GM18502 (cell line): ENCODE measurements around the gene ADGRF1.

Experiments used
- ATAC-seq: cut with Tn5 transposase; IDR thresholded peaks from one replicate; pipeline ENCODE4 v1.9.1; 2021; ENCODE audit warnings: mild to moderate bottlenecking; ENCODE audit not compliant: unreplicated experiment, poor library complexity

ADGRF1 gene

DNA sequence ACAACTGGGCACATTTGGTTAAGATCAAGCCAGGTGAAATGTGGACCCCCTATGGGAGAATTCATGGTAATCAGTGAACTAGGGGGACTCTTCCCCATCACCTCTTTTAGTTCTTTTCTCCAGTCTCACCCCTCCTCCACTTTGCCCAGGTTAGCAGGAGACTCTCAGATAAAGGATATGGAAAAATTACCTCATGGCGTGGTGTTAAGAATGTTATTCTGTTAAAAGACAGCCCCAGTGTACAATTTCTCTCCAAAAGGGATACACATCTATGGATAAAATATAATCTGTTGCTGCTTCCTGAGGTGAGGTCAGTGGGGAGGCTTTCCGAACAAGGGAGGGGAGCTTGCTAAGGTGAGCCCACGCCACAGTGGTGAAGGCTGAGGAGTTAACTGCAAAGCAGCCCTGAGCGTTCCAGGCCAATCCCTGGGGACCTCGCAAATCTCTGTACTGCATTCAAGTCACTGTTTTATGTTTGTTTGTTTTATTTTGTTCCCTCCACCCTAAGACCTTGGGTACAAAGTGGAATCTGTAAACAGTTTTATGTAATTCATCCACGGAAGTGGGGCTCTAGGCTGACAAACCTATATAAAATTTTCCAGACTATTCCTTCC is 52.0 kb downstream of the ADGRF1 start:
- ATAC-seq, result no peak

DNA sequence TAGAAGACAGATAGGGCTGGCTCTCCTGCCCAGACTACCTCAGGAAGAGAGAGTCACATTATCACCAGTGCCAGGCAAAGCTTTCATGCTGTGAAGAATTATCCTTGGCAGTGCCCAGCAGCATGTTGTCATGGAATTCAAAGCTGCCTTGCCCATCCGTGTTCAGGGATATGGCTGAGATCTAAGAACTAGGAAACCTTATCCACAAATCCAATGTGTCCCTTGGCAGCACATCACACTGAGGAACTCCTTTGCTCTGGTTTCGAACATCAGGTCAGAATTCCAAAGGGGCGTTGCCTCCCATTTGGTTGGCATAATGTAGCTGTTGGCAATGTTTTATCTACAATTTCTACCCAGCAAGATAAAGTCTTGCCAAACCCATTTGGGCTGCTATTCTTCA is 52.7 kb downstream of the ADGRF1 start:
- ATAC-seq, result no peak

- no peak for ATAC-seq
These were observed 56.2 kb downstream of the ADGRF1 start for GRCh38 chr6:46985943-46986342.

DNA sequence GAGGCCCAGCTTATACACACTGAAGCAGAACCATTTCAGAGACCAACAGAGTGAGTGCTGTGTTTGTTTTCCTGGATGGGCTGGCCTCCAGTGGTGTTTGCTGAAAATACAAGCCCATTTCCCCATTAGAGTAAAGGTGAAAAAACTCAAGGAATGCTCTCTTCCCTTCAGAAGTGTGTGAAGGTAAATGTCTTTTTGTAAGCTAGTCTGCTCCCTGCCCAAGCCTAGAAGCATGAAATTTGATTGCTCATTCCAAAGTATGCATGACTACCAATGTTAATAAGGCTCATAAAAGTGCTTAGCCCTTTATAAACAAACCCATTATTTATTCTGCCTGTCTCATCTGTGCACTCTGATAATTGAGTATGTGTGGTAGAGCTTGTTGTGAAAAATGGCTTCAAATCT is 59.1 kb downstream of the ADGRF1 start:
- ATAC-seq, result no peak

DNA sequence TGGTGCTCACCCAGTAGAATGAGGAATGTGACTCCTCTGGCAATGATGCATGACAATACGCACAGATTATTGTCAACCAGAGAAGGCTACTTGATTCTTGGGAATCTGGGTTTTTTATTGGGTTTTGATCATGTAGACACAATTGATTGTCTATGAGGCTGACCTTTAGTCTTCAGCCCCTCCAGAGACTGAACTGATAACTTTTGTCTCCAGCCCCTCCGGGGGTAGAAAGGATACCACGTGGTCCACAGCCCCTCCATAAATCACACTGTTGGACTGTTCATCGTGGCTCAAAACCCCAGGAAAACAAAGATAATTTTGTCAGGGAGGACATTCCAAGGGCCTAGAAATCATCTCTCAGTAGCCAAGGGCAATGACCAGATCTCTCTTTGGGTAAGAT is 62.9 kb downstream of the ADGRF1 start:
- ATAC-seq, result no peak

- ATAC-seq, result no peak
These were observed 67.3 kb downstream of the ADGRF1 start for GRCh38 chr6:46974786-46975185.

GRCh38 chr6:46973029-46973428 is 69.1 kb downstream of the ADGRF1 start:
- no peak for ATAC-seq

DNA sequence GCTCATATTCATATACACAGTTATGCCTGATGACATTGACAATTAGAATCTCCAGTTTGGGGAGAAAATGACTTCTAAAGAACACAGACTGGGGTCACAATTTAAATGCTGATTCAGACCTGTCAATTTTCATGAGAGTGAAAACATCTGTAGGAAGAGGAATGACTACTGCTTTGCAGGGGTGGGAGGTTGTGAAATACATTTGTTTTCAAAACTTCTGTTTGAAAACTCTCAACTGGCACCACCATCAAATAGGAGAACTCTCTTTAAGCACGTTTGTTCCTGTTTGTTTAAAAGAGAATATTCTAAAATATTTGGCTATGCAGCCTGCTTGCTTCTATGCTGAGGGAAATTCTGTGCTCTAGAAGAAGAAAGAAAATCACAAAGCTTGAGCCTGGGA is 69.6 kb downstream of the ADGRF1 start:
- no peak for ATAC-seq

- ATAC-seq, result no peak
These were observed 72.9 kb downstream of the ADGRF1 start for GRCh38 chr6:46969206-46969605.

GRCh38 chr6:46967826-46968349 is 74.2 kb downstream of the ADGRF1 start:
- ATAC-seq, result no peak

DNA sequence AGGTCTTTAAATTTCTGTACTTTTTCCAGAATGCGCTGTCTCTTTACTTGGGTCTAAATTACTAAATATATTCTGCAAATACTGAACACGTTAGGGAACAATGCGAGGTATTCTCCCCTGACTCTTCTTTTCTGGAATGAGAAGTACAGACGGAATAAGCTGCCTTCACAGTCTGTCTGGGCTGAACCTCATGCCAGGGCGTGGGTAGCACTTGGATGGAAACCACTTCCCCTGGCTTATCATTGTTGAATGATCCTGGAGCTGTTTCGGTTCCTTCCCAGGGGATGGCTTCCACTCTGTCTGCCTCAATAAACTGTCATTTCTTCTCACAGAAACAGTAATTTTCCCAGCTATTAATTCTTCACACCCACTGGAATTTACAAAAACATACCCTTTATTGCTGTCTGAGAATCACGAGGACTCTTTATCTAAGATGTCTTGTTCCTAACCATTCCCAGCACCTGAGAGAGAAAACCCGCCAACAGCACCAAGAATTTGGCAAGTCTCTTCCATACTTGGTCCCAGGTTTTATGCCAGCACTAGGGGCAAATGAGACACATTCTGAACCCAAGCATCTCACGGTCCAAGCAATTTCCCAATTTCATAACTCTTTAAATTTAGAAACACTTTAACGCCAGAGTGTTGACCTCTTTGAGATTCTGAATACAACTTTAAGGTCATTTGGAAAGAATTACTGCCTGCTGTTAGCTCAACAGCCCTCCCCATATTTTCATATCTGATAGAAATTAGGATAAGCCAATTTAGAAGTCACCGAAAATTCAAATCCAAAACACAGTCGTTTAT is 77.2 kb downstream of the ADGRF1 start:
- ATAC-seq, result no peak

DNA sequence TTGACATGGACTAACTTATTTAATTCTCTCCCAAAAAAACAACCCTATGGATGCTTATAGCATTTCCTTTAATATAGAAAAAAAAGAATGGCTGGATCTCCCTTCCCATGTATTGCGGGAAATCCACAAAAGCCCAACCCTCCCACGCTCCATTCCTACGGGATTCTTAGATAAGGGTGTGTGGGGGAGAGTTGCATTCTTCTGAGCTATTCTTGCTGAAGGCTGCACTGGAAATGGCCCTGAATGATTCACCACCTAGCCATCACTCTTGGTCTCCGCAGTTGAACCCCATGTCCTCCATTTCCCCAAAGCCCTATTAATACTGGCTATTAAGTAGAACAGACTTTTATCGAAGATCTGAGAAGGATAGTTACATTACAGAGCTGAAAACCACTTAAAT is 78.5 kb downstream of the ADGRF1 start:
- ATAC-seq, result no peak

GRCh38 chr6:46963039-46963438 is 79.1 kb downstream of the ADGRF1 start:
- no peak for ATAC-seq

- ATAC-seq, result no peak
These were observed 80.4 kb downstream of the ADGRF1 start for GRCh38 chr6:46961711-46962110.

GRCh38 chr6:46961232-46961631 is 80.9 kb downstream of the ADGRF1 start:
- no peak for ATAC-seq

DNA sequence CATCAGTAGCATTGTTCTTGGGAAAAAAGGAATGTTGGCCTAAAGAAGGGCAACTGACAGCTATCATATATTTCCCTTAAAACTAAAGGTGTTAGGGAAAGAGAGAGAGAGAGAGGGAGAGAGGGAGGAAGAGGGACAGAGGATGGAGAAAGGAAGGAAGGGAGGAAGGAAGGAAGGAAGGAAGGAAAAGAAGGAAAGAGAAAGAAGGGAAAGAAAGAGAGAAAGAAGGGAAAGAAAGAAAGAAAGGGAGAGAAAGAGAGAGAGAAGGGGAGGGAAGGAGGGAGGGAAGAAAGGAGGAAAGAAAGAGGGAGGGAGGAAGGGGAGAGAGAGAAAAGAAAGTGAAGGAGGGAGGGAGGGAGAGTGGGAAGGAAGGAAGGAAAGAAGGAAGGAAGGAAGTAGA is 82.7 kb downstream of the ADGRF1 start:
- no peak for ATAC-seq

DNA sequence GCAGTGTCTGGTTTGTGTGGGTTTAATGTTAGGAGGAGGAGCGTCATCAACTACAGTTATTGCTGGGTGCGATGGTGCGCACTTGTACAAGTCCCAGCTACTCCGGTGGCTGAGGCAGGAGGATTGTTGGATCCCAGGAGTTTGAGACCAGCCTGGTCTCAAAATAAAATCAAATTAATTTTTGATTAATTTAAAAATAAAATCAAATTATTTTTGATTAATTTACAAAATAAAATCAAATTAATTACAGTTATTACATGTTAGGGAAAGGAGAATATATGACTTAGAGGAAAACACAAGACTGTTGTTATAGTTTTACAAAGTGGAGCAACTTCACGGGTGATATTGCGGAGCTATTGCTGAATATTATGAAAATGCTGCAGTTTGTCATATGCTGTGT is 85.7 kb downstream of the ADGRF1 start:
- ATAC-seq, result no peak

GRCh38 chr6:46954837-46955451 is 87.2 kb downstream of the ADGRF1 start:
- no peak for ATAC-seq

GRCh38 chr6:46953921-46954320 is 88.2 kb downstream of the ADGRF1 start:
- no peak for ATAC-seq

DNA sequence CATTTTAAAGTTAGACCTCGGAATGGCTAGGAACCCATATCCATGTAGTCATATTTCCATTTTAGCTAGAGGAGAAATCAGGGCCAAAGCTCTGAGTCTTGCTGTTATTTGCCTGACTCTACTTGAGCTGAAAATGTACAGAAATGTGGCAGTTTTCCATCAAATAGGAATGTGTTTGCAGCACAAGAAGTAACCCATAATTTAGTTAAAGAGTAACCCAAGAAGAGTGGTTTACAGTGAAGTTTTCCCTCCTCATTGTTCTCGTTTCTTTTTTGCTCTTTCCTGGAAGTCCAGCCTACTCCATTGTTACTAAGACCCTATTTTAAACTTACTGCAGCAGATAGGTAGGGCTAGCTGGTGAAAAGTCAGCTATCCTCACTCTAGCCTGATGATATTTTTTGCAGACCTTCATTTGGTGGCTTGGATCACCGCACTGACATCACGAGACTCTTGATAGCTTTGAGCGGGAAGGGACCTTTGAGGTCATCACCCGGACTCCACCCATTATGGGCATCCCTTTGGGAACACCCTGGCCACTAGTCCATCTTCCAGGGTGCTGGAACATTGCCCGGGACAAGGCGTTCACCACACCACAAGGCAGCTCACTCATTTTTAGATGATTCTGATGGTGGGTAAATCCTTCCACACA is 92.4 kb downstream of the ADGRF1 start:
- ATAC-seq, result no peak

DNA sequence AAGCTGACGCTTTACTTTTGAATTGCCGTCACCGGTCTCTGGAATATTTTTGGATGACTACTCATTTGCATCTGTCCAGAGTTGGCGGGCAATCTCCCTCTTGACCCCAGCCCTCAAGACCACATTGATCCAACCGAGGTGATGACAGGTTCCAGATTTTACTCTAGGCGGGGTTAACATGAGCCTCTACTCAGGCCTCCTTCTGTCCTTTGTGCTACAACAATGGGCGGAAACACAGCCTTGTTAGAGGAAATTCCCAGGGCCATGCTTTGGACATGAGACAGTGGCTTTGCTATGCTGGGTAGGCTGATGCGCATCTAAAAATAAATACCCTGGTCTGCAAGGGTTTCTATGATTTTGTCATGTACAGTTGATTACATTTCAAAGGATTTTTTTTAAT is 93.4 kb downstream of the ADGRF1 start:
- no peak for ATAC-seq
